Heart right ventricle (tissue), 16 donors: ENCODE data around the gene GRID1. TPM values are rescaled to one million over a fixed set of nuclear protein-coding genes. Genes with fewer than 3 reads are reported as not detected.

ENCODE experiments used
- ATAC-seq, 8 donors: fragments of 200-7000 bp; cut with Tn5 transposase; one replicate each; pipeline ENCODE4 v1.9.1; 2020; ENCODE audit warnings: mild to moderate bottlenecking in 8 of 8, moderate library complexity in 8 of 8, moderate number of reproducible peaks in 1 of 8
- DNase-seq, 2 donors: peaks; one replicate each; pipeline ENCODE4 v3.0.0-alpha.2; 2020
- H3K27ac ChIP-seq, 10 donors: fragments of 200-600 bp; sonication (generic) in 2 of 10; one replicate each; pipeline versions ENCODE4 v1.5.0 to v1.8.0; 2020 to 2022; ENCODE audit warnings: mild to moderate bottlenecking in 3 of 10
- H3K27me3 ChIP-seq, 7 donors: fragments of 200-600 bp; one replicate each; pipeline ENCODE4 v1.8.0; 2021 to 2022; ENCODE audit warnings: mild to moderate bottlenecking in 2 of 7
- H3K36me3 ChIP-seq, 9 donors: fragments of 200-600 bp; sonication (generic) in 1 of 9; one replicate each; pipeline versions ENCODE4 v1.5.0 to v1.8.0; 2020 to 2022; ENCODE audit warnings: mild to moderate bottlenecking in 2 of 9
- H3K4me1 ChIP-seq, 9 donors: fragments of 200-600 bp; sonication (generic) in 1 of 9; one replicate each; pipeline versions ENCODE4 v1.5.0 to v1.8.0; 2020 to 2022; ENCODE audit warnings: mild to moderate bottlenecking in 4 of 9
- H3K4me3 ChIP-seq, 10 donors: fragments of 200-600 bp; sonication (generic) in 2 of 10; one replicate each; pipeline versions ENCODE4 v1.5.0 to v1.8.0; 2020 to 2022; ENCODE audit warnings: mild to moderate bottlenecking in 7 of 10, moderate library complexity in 2 of 10
- H3K9me3 ChIP-seq, 11 donors: fragments of 200-600 bp in 10 of 11; sonication (generic) in 2 of 11; one replicate each; pipeline versions ENCODE4 v1.5.0 to v1.8.0; 2013 to 2022; ENCODE audit warnings: mild to moderate bottlenecking in 2 of 11, control low read depth in 1 of 11, moderate library complexity in 1 of 11
- CTCF ChIP-seq, 9 donors: fragments of 200-600 bp; sonication (generic) in 2 of 9; IDR thresholded peaks; one replicate each; pipeline versions ENCODE4 v1.5.0 to v1.8.0; 2021 to 2022; ENCODE audit warnings: antibody characterized with exemption in 9 of 9, mild to moderate bottlenecking in 5 of 9, moderate library complexity in 1 of 9
- WGBS, 2 donors: extraction: QIAGEN DNeasy Blood & Tissue Kit; methylation state at CpG; one replicate each; pipeline ENCODE4 v1.1.7; 2013; ENCODE audit warnings: inconsistent platforms in 1 of 2; 5-methylcytosine and 5-hydroxymethylcytosine counted together
- intact Hi-C, 10 donors: fragments of 100-400 bp; cut with DNase I; formaldehyde crosslinking; loops; one replicate each; pipeline versions ENCODE4 v1.11.1 to v1.14.2; 2022
- polyA plus RNA-seq, 2 donors: library from polyadenylated mRNA; stranded (reverse); fragments of 200-250 nt; gene quantifications; one replicate each; pipeline ENCODE4 v1.2.3, GENCODE V29; 2013
- total RNA-seq, 10 donors: library from RNA; stranded (reverse); fragmentation: NEBNext Ultra II Directional in 3 of 10; extraction: Animal tissue kit (Norgen Biotek cat#: 25700) in 3 of 10; gene quantifications; one replicate each; pipeline versions ENCODE4 v1.2.1 to v1.2.4, GENCODE V29; 2021 to 2023
- donor health status: Arrhythmogenic right ventricular cardiomyopathy.
- donor health status: ischemic (EF 13 %, LVEDD 7.1; RV severe dilation, severe dysfunction).
- donor health status: healthy with polysubstance abuse.
- donor health status: DM: no; HTN: yes; CAD: no.
- donor health status: DM: no; HTN: no; CAD: no.
- donor health status: ischemic (EF 25% LVEDD 6.9; RV normal size, moderate dysfunction).
- donor health status: ischemic (EF 25% LVEDD 5.7; RV mildly dilated, moderate dysfunction).
- donor health status: healthy.
- donor health status: DM: yes; HTN: yes; CAD: no.
- donor health status: Ischemic cardiomyopathy.
- donor health status: ischemic (EF 35%, LVEDD 5.7; RV mildly dilated, moderate dysfunction).
- donor health status: nonischemic (EF 11% LVEDD 7.7; RV severe dilation, severe dysfunction).
- donor health status: DM: yes; HTN: yes; CAD: no.
- donor health status: PGD.
- donor health status: ischemic (EF 29% LVEDD 5.4; RV normal size, mild dysfunction).
- donor health status: nonischemic (EF 23%, LVEDD 6.1; RV moderate dilation, normal function).

Gene GRID1
- total and polyA plus RNA-seq, 12 donors = 0.44 to 3.4 (median 1.5) TPM

- H3K27ac ChIP-seq = no peak overlapping the region
- intact Hi-C loops = no loop called here
- no peaks in the 10 kb centered on the region for H3K36me3 ChIP-seq
- H3K4me3 ChIP-seq = no peak overlapping the region
- H3K9me3 ChIP-seq = peaks cover 0 to 6% (median 0%) of the 10 kb centered on the region in 11 donors
- no peak for TF ChIP-seq CTCF (IDR thresholded peaks at IDR 0.05)
- H3K27me3 ChIP-seq = no peaks in the 10 kb centered on the region
- DNase-seq (no peak), ATAC-seq (no peak)
- no peaks in the 10 kb centered on the region for H3K4me1 ChIP-seq
- 78 to 89% methylated on average over 9 of the region's 9 CpGs for WGBS, 2 donors
Measured at GRCh38 chr10:85857305-85857704, 509.3 kb downstream of the GRID1 start.

GRCh38 chr10:85851934-85852333, 514.7 kb downstream of the GRID1 start:
- no peak overlapping the region for H3K4me3 ChIP-seq
- no peaks in the 10 kb centered on the region for H3K36me3 ChIP-seq
- H3K27ac ChIP-seq = no peak overlapping the region
- 80 to 85% methylated on average over 6 of the region's 6 CpGs for WGBS, 2 donors
- no peaks in the 10 kb centered on the region for H3K27me3 ChIP-seq
- ATAC-seq = no peak
- H3K9me3 ChIP-seq = peaks cover 0 to 20% (median 0%) of the 10 kb centered on the region in 11 donors
- no peak for DNase-seq
- TF ChIP-seq CTCF (IDR thresholded peaks at IDR 0.05) = no peak
- intact Hi-C loops = no loop called here
- H3K4me1 ChIP-seq = no peaks in the 10 kb centered on the region

GRCh38 chr10:85851325-85851724, 515.3 kb downstream of the GRID1 start:
- no peak for DNase-seq
- ATAC-seq = no peak
- H3K9me3 ChIP-seq = peaks cover 0 to 20% (median 0%) of the 10 kb centered on the region in 11 donors
- intact Hi-C loops = no loop called here
- H3K27me3 ChIP-seq = no peaks in the 10 kb centered on the region
- no peak for TF ChIP-seq CTCF (IDR thresholded peaks at IDR 0.05)
- no peak overlapping the region for H3K27ac ChIP-seq
- no peak overlapping the region for H3K4me3 ChIP-seq
- H3K4me1 ChIP-seq = no peaks in the 10 kb centered on the region
- no peaks in the 10 kb centered on the region for H3K36me3 ChIP-seq
- 69 to 79% methylated on average over 2 of the region's 2 CpGs for WGBS, 2 donors

GRCh38 chr10:85850736-85851135, 515.9 kb downstream of the GRID1 start:
- Histone ChIP-seq H3K4me1 (no peaks in the 10 kb centered on the region), H3K9me3 (peaks cover 0 to 20% (median 0%) of the 10 kb centered on the region in 11 donors), H3K27ac (no peak overlapping the region), H3K27me3 (no peaks in the 10 kb centered on the region), H3K36me3 (no peaks in the 10 kb centered on the region), H3K4me3 (no peak overlapping the region)
- DNase-seq (no peak), ATAC-seq (no peak)
- 92 to 95% methylated on average over 3 of the region's 3 CpGs for WGBS, 2 donors
- intact Hi-C loops = no loop called here
- no peak for TF ChIP-seq CTCF (IDR thresholded peaks at IDR 0.05)
